GM19438 (cell line): Measurements from ENCODE around the gene FBXO10.
"Not testable (repeated sequence)": the region's sequence is repeated elsewhere in the genome, so short reads cannot be mapped to it uniquely, and the experiment has no call there.

Experiments used
- ATAC-seq: cut with Tn5 transposase; IDR thresholded peaks from one replicate; pipeline ENCODE4 v1.9.1; 2021; ENCODE audit warnings: low read depth; ENCODE audit not compliant: unreplicated experiment

The FBXO10 gene

DNA sequence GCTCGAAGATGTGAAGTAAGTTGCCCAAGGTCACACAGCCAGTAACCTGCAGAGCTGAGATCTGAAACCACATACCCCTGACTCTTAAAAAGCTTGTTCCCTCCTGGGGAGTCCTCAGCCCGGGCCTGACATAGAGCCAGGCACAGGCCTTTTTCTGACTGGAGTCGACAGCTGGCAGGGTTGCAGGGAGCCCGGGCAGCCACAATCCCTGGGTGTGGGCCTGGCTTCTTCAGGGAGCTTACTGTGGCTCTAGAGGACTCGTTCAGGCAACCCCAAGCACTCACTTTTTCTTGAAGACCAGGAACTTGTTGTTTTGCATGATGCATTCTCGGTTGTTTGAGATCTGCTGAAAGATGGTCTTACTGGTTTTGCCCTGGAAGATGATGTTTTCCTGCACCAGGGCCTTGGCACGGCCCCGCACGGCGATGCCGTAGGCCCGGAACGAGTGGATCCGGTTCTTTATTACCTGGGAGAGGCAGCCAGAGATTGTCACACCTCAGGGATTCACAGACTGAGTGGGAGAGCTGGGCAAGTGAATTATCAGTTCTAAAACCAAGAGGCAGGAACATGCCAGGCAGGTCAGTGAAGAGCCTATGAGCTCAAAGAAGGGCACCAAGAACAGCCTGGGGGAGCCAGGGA is 60.4 kb downstream of the FBXO10 start:
- no peak for ATAC-seq

DNA sequence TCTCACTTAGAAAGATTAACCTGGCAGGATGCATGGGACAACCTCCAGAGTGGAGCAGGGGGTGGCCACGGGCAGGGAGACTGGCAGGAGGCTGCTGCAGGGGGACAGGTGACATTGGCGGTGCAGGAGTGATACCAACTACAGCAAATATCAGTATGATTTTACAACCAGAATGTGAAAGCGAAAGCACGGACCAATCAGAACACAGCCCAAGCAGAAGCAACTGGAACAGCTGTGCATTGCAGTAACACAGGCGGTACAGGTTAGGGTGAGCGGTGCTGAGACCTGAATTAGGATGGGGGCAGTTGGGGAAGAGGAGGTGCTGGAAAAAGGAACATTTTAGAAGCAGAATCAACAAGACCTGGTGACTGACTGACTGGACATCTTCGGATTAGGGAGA is 61.2 kb downstream of the FBXO10 start:
- ATAC-seq, result no peak

DNA sequence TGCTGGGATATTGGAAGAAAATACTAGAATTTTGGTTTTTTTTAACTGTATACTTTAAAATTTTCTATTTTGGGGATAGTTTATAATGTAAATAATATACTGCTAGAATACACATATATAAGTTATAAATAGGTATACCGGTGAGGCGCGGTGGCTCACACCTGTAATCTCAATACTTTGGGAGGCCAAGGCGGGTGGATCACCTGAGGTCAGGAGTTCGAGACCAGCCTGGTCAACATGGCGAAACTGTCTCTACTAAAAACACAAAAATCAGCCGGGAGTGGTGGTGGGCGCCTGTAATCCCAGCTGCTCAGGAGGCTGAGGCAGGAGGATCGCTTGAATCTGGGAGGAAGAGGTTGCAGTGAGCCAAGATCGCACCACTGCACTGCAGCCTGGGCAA is 61.8 kb downstream of the FBXO10 start:
- ATAC-seq, result not testable (repeated sequence)

DNA sequence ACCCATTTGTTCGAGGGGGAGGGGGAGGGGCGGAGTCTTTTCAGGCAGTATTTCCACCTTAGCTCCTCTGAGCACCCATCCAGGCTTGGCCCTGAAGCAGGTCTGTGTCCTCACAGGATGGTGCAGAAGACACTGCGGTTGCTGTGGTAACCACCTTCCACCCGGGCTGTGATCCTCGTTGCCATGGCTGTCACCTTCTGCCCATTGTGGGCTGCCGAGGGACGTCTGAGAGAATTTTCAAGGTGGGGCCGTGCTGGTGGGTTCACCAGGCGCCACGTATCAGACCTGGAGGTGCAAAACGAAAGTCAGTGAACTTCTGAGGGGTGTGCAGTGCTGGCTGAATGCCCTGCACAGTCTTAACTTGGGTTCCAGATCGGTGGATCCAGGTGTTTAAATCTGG is 63.7 kb downstream of the FBXO10 start:
- no peak for ATAC-seq

DNA sequence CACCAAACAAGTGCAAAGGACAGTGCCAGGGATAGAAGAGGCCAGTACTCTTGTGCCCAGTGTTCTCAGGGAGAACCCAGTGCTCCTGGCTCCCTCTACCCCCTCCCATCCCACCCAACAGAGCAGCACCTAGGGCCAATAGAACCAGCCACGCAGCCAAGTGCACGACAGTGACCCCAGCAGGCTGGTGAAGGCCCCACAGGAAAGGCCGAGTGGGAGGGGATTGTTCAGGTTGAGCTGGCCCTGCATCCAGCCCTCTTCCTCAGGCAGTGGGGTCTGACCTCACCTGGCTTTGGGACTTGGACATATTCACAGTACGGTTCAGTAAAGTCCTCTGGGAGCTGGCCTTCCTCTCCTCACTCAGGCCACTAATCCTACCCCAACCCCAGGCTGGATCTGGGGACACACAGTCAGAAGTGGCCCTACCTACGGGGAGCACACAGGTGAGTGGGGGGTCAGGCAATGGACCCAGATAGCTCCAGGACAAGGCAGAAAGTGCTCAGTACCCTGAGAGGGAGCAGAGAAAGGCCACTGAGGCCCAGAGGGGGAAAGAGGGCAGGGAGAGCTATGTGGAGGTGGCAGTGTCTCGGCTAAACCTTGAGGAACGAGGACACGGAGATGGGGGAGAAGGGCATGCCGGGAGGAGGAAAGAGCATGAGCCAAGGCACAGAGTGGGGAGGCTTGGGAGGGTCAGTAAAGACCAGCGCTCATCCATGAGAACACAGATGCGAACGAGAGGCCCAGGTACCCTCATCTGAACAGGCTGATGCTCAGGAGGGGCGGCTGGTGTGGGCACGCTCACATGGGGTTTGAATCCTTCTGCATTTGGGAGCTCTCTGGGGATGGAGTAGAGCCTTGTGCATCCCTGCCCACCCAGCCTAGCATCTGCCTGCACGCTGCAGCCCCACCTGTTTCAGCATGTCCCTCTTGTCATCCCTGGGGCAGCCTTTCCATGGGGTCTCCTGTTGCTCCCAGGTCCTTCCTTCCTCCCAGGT is 64.9 kb downstream of the FBXO10 start:
- no peak for ATAC-seq

DNA sequence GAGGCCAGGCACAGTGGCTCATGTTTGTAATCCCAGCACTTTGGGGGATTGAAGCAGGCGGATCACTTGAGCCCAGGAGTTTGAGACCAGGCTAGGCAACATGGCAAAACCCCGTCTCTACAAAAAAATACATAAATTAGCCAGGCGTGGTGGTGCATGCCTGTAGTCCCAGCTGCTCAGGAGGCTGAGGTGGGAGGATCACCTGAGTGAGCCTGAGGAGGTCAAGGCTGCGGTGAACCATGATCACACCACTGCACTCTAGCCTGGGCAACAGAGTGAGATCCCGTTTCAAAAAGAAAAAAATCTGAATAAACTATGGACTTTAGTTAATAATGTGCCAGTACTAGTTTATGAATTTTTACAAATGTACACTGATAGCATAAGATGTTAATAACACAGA is 66.1 kb downstream of the FBXO10 start:
- not testable (repeated sequence) for ATAC-seq

DNA sequence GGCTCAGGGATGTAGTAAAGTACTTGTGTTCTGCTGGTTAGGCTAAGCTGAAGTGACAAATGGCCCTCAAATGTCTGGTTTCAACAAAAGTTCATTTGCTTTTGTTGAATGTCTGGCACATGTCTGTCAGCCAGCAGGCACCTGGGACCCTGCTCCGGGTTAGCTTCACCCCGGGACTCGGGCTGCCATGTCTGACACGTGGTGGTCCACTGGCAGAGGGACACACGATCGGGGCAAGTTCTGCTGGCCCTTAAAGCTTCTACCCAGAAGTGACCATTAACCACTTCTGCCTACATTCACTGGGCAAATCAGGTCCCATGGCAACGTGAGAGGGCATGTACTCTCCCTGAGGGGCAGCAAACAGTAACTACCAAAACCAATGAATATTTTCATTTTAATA is 66.6 kb downstream of the FBXO10 start:
- ATAC-seq, result no peak

DNA sequence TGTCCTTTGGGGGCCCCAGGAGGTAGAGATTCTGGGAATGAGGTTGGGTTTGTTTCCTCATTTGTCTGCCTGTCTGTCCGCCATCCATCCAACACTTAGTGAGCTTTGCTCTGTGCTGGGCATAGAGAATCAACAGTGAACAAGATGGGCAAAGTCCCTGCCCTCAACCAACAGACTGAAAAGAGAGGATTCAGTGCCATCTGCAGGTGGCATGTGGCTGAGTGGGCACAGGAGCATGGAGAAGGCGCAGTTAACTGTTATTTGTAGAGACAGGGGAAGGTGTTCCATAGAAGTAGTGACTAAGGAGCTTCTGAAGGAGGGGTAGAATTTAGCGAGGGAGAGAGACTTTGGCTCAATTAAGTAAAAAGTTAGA is 67.4 kb downstream of the FBXO10 start:
- no peak for ATAC-seq

DNA sequence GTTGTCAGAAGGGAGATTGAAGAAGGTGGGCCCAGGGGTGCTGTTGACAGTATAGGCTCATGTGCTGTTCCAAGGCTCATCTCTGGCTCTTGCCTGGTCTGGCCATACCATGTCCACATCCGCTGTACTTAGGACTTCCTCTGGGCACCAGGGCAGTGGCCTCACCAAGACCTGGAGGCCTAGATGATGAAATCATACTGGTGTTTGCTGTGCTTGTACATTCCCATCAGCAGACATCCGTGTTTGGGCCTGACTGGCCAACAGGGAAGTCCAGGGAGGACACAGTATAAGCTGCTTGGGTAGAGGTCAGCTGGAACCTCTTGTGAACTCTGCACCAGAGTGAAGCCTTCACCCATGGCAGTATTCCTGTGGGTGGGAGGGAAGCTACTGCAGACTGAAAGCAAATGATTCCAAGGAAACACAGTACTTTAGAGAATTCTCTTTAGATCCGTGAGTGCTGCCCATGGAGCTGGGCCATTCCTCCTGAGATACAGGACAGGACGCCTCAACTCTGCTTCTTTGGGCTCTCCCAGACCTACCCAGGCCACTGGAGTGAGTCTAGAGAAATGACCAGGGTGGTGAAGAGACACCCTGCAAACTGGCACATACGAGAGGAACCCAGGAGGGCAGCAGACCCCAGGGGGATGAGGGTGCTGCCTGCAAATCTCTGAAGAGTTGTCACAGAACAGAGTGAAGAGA is 67.9 kb downstream of the FBXO10 start:
- no peak for ATAC-seq

DNA sequence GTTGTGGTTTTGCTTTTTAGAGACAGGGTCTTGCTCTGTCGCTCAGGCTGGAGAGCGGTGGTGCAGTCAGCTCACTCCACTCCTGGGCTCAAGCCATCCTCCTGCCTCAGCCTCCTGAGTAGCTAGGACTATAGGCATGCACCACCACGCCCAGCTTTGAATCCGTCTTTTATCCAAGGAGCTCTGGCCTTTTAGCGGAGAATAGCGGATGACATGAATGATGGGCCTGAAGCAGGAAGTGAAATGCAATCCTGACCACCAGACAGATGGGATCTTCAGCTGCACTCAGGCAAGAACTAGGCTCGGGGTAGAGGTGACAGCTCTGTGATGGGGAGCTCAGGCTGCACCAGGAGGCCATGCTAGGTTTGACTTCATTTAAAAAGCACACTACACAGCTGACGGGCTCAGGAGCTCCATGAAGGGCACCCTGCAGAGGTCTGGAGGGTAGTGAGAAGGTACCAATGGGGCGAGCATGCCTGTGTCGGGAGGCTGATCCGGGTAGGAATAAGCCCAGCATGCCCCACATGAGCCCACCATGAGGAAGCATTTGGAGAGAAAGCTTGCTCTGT is 68.5 kb downstream of the FBXO10 start:
- ATAC-seq, result no peak

DNA sequence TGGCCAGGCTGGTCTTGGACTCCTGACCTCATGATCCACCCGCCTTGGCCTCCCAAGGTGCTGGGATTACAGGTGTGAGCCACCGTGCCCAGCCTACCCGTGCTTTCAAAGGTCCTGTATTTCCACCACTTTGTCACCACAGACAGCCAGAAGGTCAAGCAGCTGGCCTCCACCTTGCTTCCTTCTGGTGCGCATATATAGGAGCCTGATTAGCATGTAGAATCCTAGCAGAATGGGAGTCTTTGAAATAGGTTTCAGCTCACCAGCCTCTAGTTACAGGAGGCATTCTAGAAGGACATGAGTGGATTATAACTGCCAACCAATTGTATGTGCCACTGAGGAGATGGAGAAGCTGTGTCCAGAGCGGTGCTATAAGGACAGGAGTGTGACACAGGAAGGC is 71.6 kb downstream of the FBXO10 start:
- ATAC-seq, result no peak

DNA sequence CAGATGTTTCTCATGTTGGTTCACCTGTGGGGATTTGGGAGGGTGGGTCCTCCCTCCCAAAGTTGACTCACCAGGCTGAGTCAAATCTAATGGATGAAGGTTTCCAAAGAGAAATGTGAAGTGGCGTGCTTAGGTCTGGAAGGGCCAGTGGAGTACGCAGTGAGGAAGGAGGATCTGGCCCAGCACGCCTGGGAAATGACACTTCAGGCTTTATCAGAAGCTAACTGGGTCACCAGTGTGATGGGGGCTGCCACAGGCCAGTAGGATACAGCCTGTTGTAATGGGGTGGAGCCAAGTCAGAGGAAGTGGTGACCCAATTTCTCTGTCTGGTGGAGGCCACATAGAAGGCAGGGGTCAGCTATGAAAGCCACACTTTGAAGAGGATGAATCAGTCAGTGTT is 72.4 kb downstream of the FBXO10 start:
- ATAC-seq, result no peak

DNA sequence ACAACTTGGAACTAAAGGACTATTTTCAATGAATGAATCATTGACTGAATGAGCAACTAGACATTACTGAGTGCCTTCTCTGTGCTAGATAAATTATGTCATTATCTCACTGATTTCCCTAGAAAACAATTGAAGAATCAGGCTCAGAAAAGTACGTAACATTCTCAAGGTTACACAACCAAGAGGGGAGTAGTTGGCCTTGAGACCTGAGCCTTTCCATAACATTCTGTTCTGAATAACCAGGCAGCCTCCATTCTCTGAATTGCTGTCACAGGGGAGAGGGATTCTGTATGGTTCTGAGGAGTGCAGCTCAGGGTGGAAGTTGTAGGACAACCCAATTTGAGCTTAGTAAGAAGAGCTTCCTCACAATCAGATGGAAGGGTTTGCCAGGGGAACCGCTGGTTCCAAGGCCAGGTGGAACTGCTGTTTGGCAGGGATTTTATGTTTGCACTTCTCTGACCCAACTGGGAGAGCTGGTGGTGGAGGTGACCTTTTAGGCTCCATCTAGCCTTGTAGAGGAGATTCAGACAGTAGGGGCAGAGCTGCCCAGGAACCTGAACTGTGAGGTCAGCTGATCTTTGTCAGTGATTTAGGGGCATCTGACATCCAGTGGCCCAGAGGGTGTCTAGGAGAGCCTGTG is 74.1 kb downstream of the FBXO10 start:
- no peak for ATAC-seq

DNA sequence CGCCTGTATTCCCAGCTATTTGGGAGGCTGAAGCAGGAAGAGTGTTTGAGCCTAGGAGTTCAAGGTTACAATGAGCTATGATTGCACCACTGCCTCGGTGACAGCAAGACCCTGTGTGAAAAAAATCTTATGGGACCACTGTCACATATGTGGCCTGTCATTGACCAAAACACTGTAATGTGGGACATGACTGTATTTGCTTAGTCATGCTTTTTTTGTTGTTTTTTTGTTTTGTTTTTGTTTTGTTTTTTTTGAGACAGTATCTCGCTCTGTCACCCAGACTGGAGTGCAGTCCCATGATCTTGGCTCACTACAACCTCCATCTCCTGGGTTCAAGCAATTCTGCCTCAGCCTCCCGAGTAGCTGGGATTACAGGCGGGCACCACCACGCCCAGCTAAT is 76.9 kb downstream of the FBXO10 start:
- no peak for ATAC-seq

DNA sequence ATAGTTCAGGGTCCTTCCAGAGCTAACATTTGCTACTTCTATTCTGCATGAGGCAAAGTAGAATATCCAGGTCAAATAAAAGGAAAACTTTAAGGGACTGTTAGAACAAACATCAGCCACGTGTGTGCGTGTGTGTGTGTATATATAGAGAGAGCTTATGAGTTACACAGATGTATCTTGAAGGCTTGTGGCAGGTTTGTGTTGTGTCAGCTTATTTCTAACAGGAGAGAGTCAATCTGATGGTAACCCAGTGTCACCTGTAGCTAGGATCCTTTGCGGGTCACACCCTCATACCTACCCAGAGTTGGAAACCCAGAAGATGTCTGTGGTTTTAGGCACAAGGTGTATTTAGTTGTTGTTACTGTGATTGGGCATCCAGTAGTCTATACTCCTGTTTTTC is 77.7 kb downstream of the FBXO10 start:
- ATAC-seq, result no peak

DNA sequence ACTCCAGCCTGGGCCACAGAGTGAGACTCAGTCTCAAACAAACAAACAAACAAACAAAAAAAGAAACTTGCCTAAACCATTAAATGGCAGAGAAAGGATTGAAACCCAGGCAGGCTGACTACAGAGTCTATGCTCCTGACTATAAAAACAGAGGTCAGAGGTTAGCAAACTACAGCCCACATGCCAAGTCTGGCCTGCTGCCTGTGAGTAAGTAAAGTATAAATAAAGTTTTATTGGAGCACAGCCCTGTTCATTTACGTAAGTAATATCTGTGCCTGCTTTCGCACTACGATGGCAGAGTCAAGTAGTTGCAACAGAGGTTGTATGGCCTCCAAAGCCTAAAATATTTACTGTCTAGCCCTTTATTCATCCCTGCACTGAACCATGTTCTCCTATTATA is 78.9 kb downstream of the FBXO10 start:
- no peak for ATAC-seq

DNA sequence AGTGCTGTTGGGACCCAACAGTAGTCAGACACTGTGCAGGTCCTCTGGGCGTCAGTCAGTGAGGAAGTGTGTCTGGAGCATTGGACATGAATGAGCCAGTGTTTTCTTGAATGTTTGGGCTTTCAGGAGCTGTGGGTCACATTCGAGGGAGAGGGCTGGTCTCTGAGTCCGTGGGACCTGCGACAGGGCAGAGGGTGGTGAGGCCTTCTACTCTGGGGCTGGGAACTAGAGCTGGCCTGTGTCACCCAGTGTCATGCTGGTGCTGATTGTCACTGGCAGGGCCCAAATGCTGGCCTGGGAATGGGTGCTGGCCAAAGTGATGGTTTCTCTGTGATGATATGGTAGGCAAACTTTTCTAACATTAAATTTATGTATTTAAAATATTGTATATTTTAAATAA is 80.2 kb downstream of the FBXO10 start:
- no peak for ATAC-seq

DNA sequence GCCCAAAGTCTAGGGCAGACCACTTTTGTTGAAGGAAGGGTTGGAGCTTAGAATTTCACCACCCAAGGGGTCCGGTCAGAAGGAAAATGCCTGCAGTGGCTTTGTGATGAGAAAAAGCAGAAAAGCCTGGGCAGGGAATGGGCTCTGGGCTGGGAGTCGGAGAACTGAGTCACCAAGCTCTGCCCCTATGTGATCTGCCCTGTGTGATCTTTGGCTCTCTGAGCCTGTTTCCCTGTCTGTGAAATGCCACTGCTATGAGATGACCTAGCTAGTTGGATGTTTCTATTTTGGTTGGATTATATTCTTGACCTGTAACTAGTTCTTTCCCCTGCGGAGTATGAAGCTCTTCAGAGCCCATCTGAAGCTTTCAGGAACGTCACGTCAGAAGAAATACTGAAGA is 80.6 kb downstream of the FBXO10 start:
- no peak for ATAC-seq

DNA sequence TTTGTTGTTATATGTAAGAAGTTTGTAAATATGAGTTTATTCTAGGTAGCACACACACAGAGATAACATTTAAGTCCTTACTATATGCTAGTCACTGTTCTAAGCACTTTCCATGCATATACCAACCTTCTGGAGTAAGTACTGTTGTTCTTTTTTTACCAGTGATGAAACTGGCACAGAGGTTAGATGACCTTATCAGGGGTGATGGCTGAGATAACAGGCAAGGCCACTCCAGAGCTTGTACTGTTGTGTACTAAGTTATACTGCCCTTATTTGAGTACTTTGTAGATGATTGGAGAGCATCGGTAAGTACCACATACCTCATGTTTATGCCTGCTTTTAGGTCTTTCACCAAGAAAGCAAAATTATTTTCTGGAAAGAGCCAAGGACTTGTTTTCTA is 84.2 kb downstream of the FBXO10 start:
- ATAC-seq, result no peak

DNA sequence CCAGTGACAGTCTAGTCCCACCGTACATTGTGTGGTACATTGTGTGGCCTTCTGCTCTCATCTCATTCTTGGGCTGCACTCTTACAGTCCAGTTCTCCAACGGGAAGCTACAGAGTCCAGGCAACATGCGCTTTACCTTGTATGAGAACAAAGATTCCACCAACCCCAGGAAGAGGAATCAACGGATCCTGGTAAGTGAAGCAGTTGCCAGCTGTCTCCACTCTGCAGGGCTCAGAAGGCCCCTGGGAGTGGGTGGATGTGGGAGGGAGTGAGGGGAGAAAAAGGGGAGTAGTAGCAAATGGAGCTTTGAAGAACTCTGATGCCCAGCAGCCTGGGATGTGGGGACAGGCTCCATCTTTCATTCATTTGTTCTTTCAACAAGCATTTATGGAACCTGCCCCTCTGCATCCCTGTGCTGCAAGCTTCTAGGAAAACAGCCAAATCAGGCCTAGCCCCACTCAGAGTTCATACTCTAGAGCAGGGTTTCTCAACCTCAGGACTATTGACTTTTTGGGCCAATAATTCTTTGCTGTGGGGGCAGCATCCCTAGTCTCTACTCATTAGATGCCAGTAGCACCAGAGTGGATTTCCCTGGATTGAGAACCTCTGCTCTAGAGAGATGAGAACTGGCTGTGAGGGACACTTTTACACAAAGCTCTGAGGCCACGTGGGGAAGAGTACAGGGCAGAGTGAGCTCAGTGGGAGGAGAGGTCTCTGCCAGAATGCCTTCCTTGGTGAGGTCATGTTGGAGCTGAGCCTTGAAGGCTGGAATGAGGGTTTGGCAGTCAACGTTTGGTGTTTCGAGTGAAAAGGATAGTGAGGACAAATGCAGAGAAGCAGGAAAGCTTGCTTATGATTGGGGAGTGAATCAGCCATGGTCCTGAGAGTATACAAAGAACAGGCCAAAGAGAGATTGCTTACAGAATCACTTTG is 89.3 kb downstream of the FBXO10 start:
- ATAC-seq, result no peak
